ENCODE measurements around the gene KITLG. TPM values are rescaled to one million over a fixed set of nuclear protein-coding genes. Genes with fewer than 3 reads are reported as not detected.

KITLG gene
- total and polyA plus RNA-seq, 2 donors (not counting 1 experiment from before 2014, with no cell fraction given) = not detected

DNA sequence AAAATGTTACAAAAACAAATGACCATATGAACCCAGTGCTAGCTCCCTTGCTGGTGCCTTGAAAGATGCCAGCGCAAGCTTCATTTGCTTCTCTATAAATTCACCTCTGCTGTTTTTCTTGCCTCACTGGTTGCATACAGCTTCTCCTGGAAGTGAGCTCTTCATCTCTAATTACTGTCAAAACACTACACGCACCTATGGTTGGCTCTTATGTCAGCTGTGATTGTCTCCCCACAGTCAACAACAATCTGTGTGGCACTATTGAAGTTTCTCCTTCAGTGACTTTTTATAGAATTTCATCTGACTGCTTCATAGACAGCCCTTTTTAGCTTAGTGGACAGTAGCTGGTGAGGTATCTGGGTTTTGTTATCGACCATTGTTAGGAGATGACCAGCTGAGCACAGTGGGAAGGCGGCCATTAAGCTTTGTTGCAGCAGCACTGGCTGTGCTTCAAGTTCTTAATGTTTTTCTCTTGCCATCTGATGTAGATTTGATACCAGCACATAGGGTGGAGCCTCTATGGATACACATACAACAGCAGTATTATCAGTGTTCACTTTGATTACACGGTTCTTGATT lies 131.8 kb downstream of the KITLG start:
- no peak for ATAC-seq (ENCODE audit: low read depth)
- Histone ChIP-seq H3K4me1 (ENCODE audit: control insufficient read depth in 2 of 2, insufficient read depth in 2 of 2, low read length in 2 of 2) (no peaks in the 10 kb centered on the region), H3K4me2 (replicated peaks; ENCODE audit: low read depth, low read length, poor library complexity, severe bottlenecking) (no peak overlapping the region), H3K27me3 (replicated peaks in 1 of 4; ENCODE audit: control extremely low read depth in 1 of 4, control insufficient read depth in 3 of 4, insufficient read depth in 4 of 4, low read length in 3 of 4) (no peaks in the 10 kb centered on the region), H2AFZ (ENCODE audit: insufficient read depth, low read depth, low read length, poor library complexity, severe bottlenecking) (no peak overlapping the region), H3K27ac (ENCODE audit: low read length in 2 of 2) (no peak overlapping the region), H3K9me3 (ENCODE audit: control extremely low read depth in 1 of 3, control insufficient read depth in 2 of 3, insufficient read depth in 1 of 3, low read length in 2 of 3) (no peaks in the 10 kb centered on the region), H3K9ac (ENCODE audit: low read length) (no peak overlapping the region), H3K79me2 (ENCODE audit: control insufficient read depth, insufficient read depth, low read length) (no peaks in the 10 kb centered on the region), H3K4me3 (ENCODE audit: control extremely low read depth in 1 of 5, extremely low read depth in 1 of 5, insufficient read depth in 1 of 5, low read depth in 2 of 5, low read length in 4 of 5) (no peak overlapping the region), H4K20me1 (ENCODE audit: control insufficient read depth, insufficient read depth, low read length, poor library complexity, severe bottlenecking) (no peaks in the 10 kb centered on the region), H3K36me3 (replicated peaks in 1 of 2; ENCODE audit: control extremely low read depth in 1 of 2, control insufficient read depth in 1 of 2, extremely low read depth in 1 of 2, insufficient read depth in 2 of 2, low read length in 1 of 2) (no peaks in the 10 kb centered on the region)
- no peak for TF ChIP-seq EZH2 (IDR thresholded peaks at IDR 0.05; ENCODE audit: borderline replicate concordance, insufficient read depth, low read depth, low read length, poor library complexity, severe bottlenecking)
- no peak for TF ChIP-seq CTCF (IDR thresholded peaks at IDR 0.05)
- DNase-seq = no peak
- H3K27me3 Mint-ChIP-seq = no peaks in the 10 kb centered on the region
- 89% methylated on average over 3 of the region's 5 CpGs for WGBS (ENCODE audit: insufficient coverage)
- POLR2A ChIA-PET = no interaction called here
- H3K9me3 Mint-ChIP-seq (ENCODE audit: insufficient read depth) = no peaks in the 10 kb centered on the region
- H3K4me1 Mint-ChIP-seq = no peaks in the 10 kb centered on the region
- intact Hi-C loops (cut with micrococcal nuclease) = no loop called here
- no peak overlapping the region for H3K4me3 Mint-ChIP-seq
- no peak overlapping the region for H3K27ac Mint-ChIP-seq
- CTCF ChIA-PET = interaction anchor here (0.9 kb wide), 1 partner anchor 21 kb away, joined by 3 read pairs; no protein-coding TSS in a partner anchor

GRCh38 chr12:88445705-88446394 lies 134.4 kb downstream of the KITLG start:
- Histone ChIP-seq H3K36me3 (replicated peaks in 1 of 2; ENCODE audit: control extremely low read depth in 1 of 2, control insufficient read depth in 1 of 2, extremely low read depth in 1 of 2, insufficient read depth in 2 of 2, low read length in 1 of 2) (no peaks in the 10 kb centered on the region), H3K9ac (ENCODE audit: low read length) (no peak overlapping the region), H3K27ac (ENCODE audit: low read length in 2 of 2) (no peak overlapping the region), H3K4me1 (ENCODE audit: control insufficient read depth in 2 of 2, insufficient read depth in 2 of 2, low read length in 2 of 2) (no peaks in the 10 kb centered on the region), H3K27me3 (replicated peaks in 1 of 4; ENCODE audit: control extremely low read depth in 1 of 4, control insufficient read depth in 3 of 4, insufficient read depth in 4 of 4, low read length in 3 of 4) (no peaks in the 10 kb centered on the region), H3K79me2 (ENCODE audit: control insufficient read depth, insufficient read depth, low read length) (no peaks in the 10 kb centered on the region), H3K4me2 (replicated peaks; ENCODE audit: low read depth, low read length, poor library complexity, severe bottlenecking) (no peak overlapping the region), H3K4me3 (ENCODE audit: control extremely low read depth in 1 of 5, extremely low read depth in 1 of 5, insufficient read depth in 1 of 5, low read depth in 2 of 5, low read length in 4 of 5) (no peak overlapping the region), H3K9me3 (ENCODE audit: control extremely low read depth in 1 of 3, control insufficient read depth in 2 of 3, insufficient read depth in 1 of 3, low read length in 2 of 3) (no peaks in the 10 kb centered on the region), H2AFZ (ENCODE audit: insufficient read depth, low read depth, low read length, poor library complexity, severe bottlenecking) (no peak overlapping the region), H4K20me1 (ENCODE audit: control insufficient read depth, insufficient read depth, low read length, poor library complexity, severe bottlenecking) (no peaks in the 10 kb centered on the region)
- intact Hi-C loops (cut with micrococcal nuclease) = no loop called here
- no peaks in the 10 kb centered on the region for H3K27me3 Mint-ChIP-seq
- TF ChIP-seq CTCF (IDR thresholded peaks at IDR 0.05) (no peak), EZH2 (IDR thresholded peaks at IDR 0.05; ENCODE audit: borderline replicate concordance, insufficient read depth, low read depth, low read length, poor library complexity, severe bottlenecking) (no peak)
- H3K27ac Mint-ChIP-seq = no peak overlapping the region
- POLR2A ChIA-PET = no interaction called here
- CTCF ChIA-PET = no interaction called here
- H3K9me3 Mint-ChIP-seq (ENCODE audit: insufficient read depth) = peaks cover 3% of the 10 kb centered on the region
- ATAC-seq (ENCODE audit: low read depth) (no peak), DNase-seq (no peak)
- H3K4me1 Mint-ChIP-seq = no peaks in the 10 kb centered on the region
- H3K4me3 Mint-ChIP-seq = no peak overlapping the region
